Activated CD4-positive, alpha-beta T cell treated with anti-CD3 and anti-CD28 coated beads for 36 hours (primary cell): ENCODE measurements around the gene NMNAT1. TPM values are rescaled to one million over a fixed set of nuclear protein-coding genes. Genes with fewer than 3 reads are reported as not detected.
"Not testable (repeated sequence)": the region's sequence is repeated elsewhere in the genome, so short reads cannot be mapped to it uniquely, and the experiment has no call there.

Experiments
- ATAC-seq: fragments of 200-7000 bp; cut with Tn5 transposase; one replicate; pipeline ENCODE4 v1.10.0; 2021; ENCODE audit warnings: mild to moderate bottlenecking, moderate library complexity
- CTCF ChIA-PET: fragments of 350-600 bp; sonication (Branson Sonifier 250); formaldehyde crosslinking; loops from one replicate; lab custom pipeline; 2021; ENCODE audit warnings: antibody characterized with exemption; lab: Charles Lee
- POLR2A ChIA-PET: fragments of 350-600 bp; sonication (Branson Sonifier 250); formaldehyde crosslinking; loops from one replicate; lab custom pipeline; 2021; ENCODE audit warnings: antibody characterized with exemption, inconsistent platforms; lab: Charles Lee
- DNase-seq: peaks from one replicate; pipeline ENCODE4 v3.0.0-alpha.2; 2020
- H3K27ac Mint-ChIP-seq: one replicate; pipeline ENCODE4 v1.8.0; 2021; ENCODE audit warnings: mixed read lengths
- H3K27me3 Mint-ChIP-seq: one replicate; pipeline ENCODE4 v1.8.0; 2021; ENCODE audit warnings: mixed read lengths
- H3K36me3 Mint-ChIP-seq: one replicate; pipeline ENCODE4 v1.8.0; 2021; ENCODE audit warnings: low read depth, mixed read lengths
- H3K4me1 Mint-ChIP-seq: one replicate; pipeline ENCODE4 v1.8.0; 2021; ENCODE audit warnings: mixed read lengths
- H3K4me3 Mint-ChIP-seq: one replicate; pipeline ENCODE4 v1.8.0; 2021; ENCODE audit warnings: mild to moderate bottlenecking, moderate library complexity, mixed read lengths
- H3K9me3 Mint-ChIP-seq: one replicate; pipeline ENCODE4 v1.8.0; 2021; ENCODE audit warnings: low read depth, mixed read lengths
- intact Hi-C, 2 experiments: fragments of 100-400 bp; cut with DNase I in 1 of 2; cut with micrococcal nuclease in 1 of 2; formaldehyde crosslinking; loops; one replicate each; pipeline versions ENCODE4 v1.14.2 to v1.15.1; 2022 to 2024; cut with DNase I, micrococcal nuclease
- total RNA-seq, 2 experiments: library from RNA; stranded (reverse); gene quantifications; one replicate each; pipeline ENCODE4 v1.2.3, GENCODE V29; 2021

Gene NMNAT1
- total RNA-seq, 2 experiments from 2014 or later: 7.3 to 8.5 TPM

DNA sequence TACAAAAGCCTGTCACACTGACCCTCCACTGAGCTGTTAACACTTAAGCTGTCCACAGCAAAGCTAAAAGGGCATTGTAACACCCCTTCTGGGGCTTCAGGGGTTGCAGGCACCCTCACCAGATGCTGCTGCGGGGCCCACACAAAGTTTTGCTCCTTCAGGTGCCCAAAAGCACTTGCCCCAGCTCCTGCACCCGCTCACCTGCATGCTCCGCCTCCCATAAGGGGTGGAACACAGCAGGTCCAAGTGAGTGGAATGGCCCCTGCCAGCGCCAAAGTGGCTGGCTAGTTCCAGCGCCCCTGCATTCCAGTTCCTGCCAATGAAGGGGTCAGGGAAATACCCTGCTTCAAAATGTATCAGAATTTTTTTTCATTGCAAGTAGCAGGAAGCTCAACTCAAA is 46.5 kb downstream of the NMNAT1 start:
- ChIA-PET POLR2A (interaction anchor here (0.5 kb wide), 1 partner anchor 277 kb away, joined by 3 read pairs; no protein-coding TSS in a partner anchor), CTCF (no interaction called here)
- DNase-seq (no peak), ATAC-seq (no peak)
- H3K4me3 Mint-ChIP-seq: no peak overlapping the region
- peaks cover 7% of the 10 kb centered on the region for H3K27me3 Mint-ChIP-seq
- intact Hi-C loops: no loop called here
- H3K4me1 Mint-ChIP-seq: no peaks in the 10 kb centered on the region
- no peak overlapping the region for H3K27ac Mint-ChIP-seq
- H3K36me3 Mint-ChIP-seq: no peaks in the 10 kb centered on the region
- H3K9me3 Mint-ChIP-seq: no peaks in the 10 kb centered on the region

DNA sequence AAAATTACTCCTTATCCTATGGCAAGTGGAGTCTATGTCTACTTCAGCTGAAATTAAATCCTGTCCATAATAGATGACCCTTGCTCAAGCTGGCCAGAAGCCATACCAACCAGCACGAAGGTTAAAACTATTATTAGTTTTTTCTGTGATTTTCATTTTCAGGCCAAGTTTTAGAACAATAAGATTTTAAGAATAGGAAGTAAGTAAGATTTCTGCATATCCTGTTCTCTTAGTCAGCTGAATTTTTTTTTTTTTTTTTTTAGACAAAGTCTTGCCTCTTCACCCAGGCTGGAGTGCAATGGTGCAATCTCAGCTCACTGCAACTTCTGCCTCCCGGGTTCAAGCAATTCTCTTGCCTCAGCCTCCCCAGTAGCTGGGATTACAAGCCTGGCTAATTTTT is 47.7 kb downstream of the NMNAT1 start:
- intact Hi-C loops: no loop called here
- Mint-ChIP-seq H3K4me3 (no peak overlapping the region), H3K4me1 (no peaks in the 10 kb centered on the region), H3K27me3 (peaks cover 7% of the 10 kb centered on the region), H3K9me3 (no peaks in the 10 kb centered on the region), H3K27ac (no peak overlapping the region), H3K36me3 (no peaks in the 10 kb centered on the region)
- ATAC-seq: no peak
- CTCF ChIA-PET: interaction anchor here (0.5 to 0.7 kb wide), 2 partner anchors 13 to 423 kb away, joined by 3 read pairs; no protein-coding TSS in a partner anchor
- POLR2A ChIA-PET: interaction anchor here (0.6 kb wide), 1 partner anchor 257 kb away, joined by 3 read pairs; no protein-coding TSS in a partner anchor
- DNase-seq: no peak

DNA sequence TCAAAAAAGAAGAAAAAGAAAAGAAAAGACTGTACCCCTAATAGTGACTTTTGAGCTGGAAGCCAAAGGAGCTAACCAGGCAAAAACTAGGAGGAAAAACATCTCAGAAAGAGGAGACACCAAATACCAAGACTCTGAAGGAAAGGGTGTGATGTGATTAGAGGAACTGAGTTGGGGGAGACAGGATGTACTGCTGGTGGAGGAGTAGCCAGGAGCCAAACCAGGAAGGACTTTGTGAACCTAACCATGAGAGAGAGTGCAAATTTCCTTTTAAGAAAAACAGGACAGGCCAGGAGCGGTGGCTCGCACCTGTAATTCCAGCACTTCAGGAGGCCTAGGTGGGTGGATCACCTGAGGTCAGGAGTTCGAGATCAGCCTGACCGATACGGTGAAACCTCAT is 49.6 kb downstream of the NMNAT1 start:
- ChIA-PET CTCF (interaction anchor here (0.7 kb wide), 1 partner anchor 429 kb away, joined by 5 read pairs; no protein-coding TSS in a partner anchor), POLR2A (no interaction called here)
- peaks cover 4% of the 10 kb centered on the region for H3K4me1 Mint-ChIP-seq
- no peaks in the 10 kb centered on the region for H3K9me3 Mint-ChIP-seq
- H3K4me3 Mint-ChIP-seq: no peak overlapping the region
- ATAC-seq (no peak), DNase-seq (no peak)
- H3K27me3 Mint-ChIP-seq: peaks cover 14% of the 10 kb centered on the region
- H3K27ac Mint-ChIP-seq: no peak overlapping the region
- H3K36me3 Mint-ChIP-seq: no peaks in the 10 kb centered on the region
- intact Hi-C loops: no loop called here

DNA sequence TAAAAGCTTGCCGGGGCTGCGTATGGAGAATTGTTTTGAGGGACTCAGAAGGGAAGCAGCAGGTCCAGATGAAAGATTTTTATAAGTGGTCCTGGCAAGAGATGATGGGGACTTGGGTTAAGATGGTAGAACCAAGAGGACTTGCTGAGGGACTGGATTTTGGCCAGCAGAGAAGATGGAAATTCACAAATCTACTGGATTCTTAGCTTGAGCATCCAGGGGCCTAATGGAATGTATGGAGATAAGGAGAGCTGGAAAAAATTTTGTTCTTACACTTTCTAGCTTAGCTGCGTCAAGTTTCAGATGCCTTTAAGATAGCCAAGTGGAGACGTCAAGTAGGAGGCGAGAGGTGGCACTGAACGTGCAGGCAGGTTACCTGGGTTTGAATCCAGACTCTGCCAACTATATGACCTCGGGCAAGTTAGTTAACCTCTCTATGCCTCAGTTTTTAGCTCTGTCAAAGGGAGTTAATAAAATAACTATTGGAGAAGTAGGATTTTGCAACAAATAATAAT is 50.3 kb downstream of the NMNAT1 start:
- Mint-ChIP-seq H3K4me1 (peaks cover 4% of the 10 kb centered on the region), H3K27ac (no peak overlapping the region), H3K27me3 (peaks cover 20% of the 10 kb centered on the region), H3K4me3 (no peak overlapping the region), H3K36me3 (no peaks in the 10 kb centered on the region), H3K9me3 (no peaks in the 10 kb centered on the region)
- POLR2A ChIA-PET: no interaction called here
- intact Hi-C loops: no loop called here
- DNase-seq: no peak
- ATAC-seq: no peak
- CTCF ChIA-PET: interaction anchor here (0.7 kb wide), 1 partner anchor 428 kb away, joined by 5 read pairs; no protein-coding TSS in a partner anchor

DNA sequence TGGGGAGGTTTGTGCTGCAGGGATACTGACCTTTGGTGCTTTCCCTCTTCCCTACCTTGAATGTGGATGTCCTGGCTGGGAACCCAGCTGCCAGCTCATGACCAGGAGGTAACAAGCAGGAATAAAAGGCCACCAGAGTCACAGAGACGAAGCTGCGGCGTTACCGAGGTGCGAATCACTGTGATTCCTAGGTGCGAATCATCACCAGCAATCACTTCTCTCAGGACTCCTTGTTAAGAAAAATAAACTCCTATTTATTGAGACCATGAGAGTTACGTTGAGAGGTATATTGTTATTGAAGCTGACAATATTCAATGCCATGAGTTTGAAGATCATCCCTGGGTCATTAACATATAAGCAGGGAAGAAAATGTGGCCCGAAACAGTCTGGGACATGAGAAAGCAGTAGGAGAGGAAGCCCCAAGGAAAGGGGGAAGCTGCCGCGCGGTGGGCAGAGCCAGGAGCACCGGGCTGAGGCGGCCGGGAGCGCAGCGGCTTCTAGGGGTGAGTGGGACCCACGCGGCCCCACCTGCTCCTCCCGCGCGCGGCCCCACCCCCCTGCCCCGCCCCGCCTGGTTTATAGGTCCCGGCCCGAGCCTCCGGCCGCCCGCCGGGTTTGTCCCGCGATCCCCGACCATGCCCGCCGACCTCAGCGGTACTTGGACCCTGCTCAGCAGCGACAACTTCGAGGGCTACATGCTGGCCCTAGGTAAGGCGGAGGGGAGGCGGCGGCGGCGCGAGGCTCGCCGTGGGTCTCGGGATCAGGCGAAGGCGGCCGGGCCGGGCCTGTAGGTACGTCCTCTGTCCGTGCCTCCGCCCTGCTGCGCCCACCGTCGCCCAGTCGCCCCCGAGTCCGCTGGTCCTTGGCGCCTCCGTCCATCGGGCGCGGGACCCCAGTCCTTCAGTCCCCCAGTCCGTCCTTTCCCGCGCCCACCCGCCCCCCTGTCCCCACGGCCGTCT is 53.6 kb downstream of the NMNAT1 start, which contains the start of gene RBP7:
TSS of gene RBP7 (plus strand) at position 605 of the 959 bp plus-strand sequence. CDS start at position 636, 31 bp downstream.
- ATAC-seq (peak; percentile 33), DNase-seq (peak; percentile 19)
- intact Hi-C loops: no loop called here
- POLR2A ChIA-PET: no interaction called here
- H3K4me1 Mint-ChIP-seq: peaks cover 4% of the 10 kb centered on the region
- CTCF ChIA-PET: interaction anchor here (0.6 kb wide), 1 partner anchor 49 kb away, joined by 3 read pairs; no protein-coding TSS in a partner anchor
- H3K4me3 Mint-ChIP-seq: peak within 1 kb of the TSS; percentile 65
- peaks cover 27% of the 10 kb centered on the region for H3K27me3 Mint-ChIP-seq
- no peaks in the 10 kb centered on the region for H3K36me3 Mint-ChIP-seq
- no peaks in the 10 kb centered on the region for H3K9me3 Mint-ChIP-seq
- H3K27ac Mint-ChIP-seq: no peak within 1 kb of the TSS

DNA sequence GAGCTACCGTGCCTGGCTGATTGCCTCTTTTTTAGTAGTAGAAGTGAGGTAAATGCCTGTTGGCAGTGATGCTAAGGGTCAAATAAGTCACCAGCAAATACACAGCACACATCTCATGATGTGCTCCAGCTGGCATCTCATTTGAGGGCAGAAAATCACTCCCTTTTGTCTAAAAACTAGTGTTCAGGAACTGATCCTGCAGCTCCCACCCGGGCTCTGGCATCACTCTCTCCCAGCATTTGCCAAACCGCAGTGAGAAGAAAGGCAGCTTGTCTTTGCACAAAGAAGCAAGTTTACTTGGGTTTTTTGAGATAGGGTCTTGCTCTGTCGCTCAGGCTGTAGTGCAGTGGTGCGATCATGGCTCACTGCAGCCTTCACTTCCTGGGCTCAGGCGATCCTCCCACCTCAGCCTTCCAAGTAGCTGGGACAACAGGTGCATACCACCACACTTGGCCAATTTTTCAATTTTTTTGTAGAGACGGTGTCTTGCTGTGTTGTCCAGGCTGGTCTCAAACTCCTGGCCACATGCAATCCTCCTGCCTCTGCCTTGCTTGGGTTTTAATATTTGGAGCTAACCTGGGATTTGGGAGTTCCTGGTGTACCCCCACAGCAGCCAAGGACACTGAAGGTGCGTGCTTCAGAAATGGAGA is 57.9 kb downstream of the NMNAT1 start:
- no peak overlapping the region for H3K4me3 Mint-ChIP-seq
- no peak for ATAC-seq
- H3K4me1 Mint-ChIP-seq: peaks cover 4% of the 10 kb centered on the region
- ChIA-PET POLR2A (no interaction called here), CTCF (no interaction called here)
- H3K36me3 Mint-ChIP-seq: no peaks in the 10 kb centered on the region
- no peaks in the 10 kb centered on the region for H3K9me3 Mint-ChIP-seq
- peaks cover 21% of the 10 kb centered on the region for H3K27me3 Mint-ChIP-seq
- intact Hi-C loops: no loop called here
- no peak for DNase-seq
- H3K27ac Mint-ChIP-seq: no peak overlapping the region

DNA sequence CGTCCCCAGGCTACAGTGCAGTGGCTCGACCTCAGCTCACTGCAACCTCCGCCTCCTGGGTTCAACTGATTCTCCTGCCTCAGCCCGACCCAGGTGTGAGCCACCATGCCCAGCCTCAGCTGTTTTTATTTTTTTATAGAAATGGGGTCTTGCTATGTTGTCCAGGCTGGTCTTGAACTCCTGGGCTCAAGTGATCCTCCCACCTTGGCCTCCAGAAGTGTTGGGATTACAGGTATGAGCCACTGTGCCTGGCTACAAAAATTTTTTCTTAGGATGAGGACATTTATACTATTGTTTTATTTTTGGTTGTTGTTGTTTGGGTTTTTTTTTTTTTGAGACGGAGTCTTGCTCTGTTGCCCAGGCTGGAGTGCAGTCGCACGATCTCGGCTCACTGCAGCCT is 62.0 kb downstream of the NMNAT1 start:
- CTCF ChIA-PET, intact Hi-C loops, ATAC-seq, H3K36me3 Mint-ChIP-seq, H3K27ac Mint-ChIP-seq, H3K27me3 Mint-ChIP-seq, DNase-seq, H3K4me1 Mint-ChIP-seq, H3K4me3 Mint-ChIP-seq, H3K9me3 Mint-ChIP-seq, POLR2A ChIA-PET: not testable (repeated sequence)

DNA sequence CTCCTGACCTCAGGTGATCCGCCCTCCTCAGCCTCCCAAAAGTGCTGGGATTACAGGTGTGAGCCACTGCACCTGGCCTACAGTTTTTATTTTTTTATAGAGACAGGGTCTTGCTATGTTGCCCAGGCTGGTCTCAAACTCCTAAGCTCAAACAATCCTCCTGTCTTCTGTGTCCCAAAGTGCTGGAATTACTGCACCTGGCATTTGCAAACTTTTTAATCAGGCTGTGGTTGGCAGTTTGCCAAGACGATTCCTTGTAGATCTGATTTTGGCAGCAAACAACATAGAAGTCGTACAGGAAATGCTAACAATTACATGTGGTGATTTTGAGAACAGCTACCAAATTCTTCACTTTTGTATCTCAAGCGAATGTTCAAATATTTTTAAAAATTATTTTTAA is 63.9 kb downstream of the NMNAT1 start:
- intact Hi-C loops: no loop called here
- Mint-ChIP-seq H3K9me3 (no peaks in the 10 kb centered on the region), H3K27me3 (peaks cover 2% of the 10 kb centered on the region), H3K4me1 (no peaks in the 10 kb centered on the region), H3K27ac (no peak overlapping the region), H3K36me3 (no peaks in the 10 kb centered on the region), H3K4me3 (no peak overlapping the region)
- ChIA-PET POLR2A (interaction anchor here (0.7 kb wide), 1 partner anchor 9 kb away, joined by 3 read pairs; no protein-coding TSS in a partner anchor), CTCF (no interaction called here)
- DNase-seq (no peak), ATAC-seq (no peak)

DNA sequence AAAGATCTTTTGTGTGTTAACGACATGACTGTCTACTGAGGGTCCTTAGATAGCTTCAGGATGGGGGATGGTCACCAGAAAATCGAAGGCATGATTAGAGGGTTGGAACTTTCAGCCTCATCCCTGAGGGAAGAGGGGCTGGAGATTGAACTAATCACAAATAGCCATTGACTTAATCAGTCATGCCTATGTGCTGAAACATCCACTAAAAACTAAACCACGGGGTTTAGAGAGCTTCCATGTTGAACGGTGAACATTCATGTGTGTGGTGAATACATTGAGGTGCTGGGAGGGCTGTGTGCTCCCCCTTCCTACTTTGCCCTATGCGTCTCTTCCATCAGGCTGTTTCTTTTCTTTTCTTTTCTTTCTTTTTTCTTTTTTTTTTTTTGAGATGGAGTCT is 70.7 kb downstream of the NMNAT1 start:
- no peaks in the 10 kb centered on the region for H3K36me3 Mint-ChIP-seq
- DNase-seq (no peak), ATAC-seq (no peak)
- ChIA-PET POLR2A (no interaction called here), CTCF (interaction anchor here (0.6 kb wide), 1 partner anchor 13 kb away, joined by 3 read pairs; no protein-coding TSS in a partner anchor)
- H3K4me1 Mint-ChIP-seq: no peaks in the 10 kb centered on the region
- no peak overlapping the region for H3K4me3 Mint-ChIP-seq
- no peak overlapping the region for H3K27ac Mint-ChIP-seq
- no peaks in the 10 kb centered on the region for H3K9me3 Mint-ChIP-seq
- intact Hi-C loops: no loop called here
- H3K27me3 Mint-ChIP-seq: peaks cover 2% of the 10 kb centered on the region

DNA sequence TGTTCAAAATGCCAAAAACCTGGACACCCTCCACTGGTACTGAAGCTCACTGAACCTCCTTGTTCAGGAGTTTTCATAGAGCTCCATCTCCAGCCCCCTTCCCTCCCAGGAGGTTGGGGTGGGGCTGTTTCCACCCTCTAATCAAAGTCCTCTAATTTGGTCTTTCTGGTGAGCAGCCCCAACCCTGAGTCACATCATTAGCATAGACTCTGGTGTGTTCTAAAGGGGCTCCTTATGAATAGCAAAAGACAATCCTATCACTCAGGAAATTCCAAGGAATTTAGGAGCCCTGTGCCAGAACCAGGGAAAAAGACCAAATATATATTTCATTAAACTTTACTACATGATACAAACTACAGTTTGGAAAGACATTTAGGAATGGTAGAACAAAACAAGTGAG is 76.3 kb downstream of the NMNAT1 start:
- ATAC-seq: no peak
- H3K4me3 Mint-ChIP-seq: no peak overlapping the region
- no peak overlapping the region for H3K27ac Mint-ChIP-seq
- no peaks in the 10 kb centered on the region for H3K9me3 Mint-ChIP-seq
- no peak for DNase-seq
- ChIA-PET POLR2A (no interaction called here), CTCF (interaction anchor here (0.6 to 1.4 kb wide), 2 partner anchors 24 to 235 kb away, joined by 3 to 6 read pairs; no protein-coding TSS in a partner anchor)
- H3K27me3 Mint-ChIP-seq: peaks cover 2% of the 10 kb centered on the region
- intact Hi-C loops: no loop called here
- H3K4me1 Mint-ChIP-seq: no peaks in the 10 kb centered on the region
- H3K36me3 Mint-ChIP-seq: no peaks in the 10 kb centered on the region

DNA sequence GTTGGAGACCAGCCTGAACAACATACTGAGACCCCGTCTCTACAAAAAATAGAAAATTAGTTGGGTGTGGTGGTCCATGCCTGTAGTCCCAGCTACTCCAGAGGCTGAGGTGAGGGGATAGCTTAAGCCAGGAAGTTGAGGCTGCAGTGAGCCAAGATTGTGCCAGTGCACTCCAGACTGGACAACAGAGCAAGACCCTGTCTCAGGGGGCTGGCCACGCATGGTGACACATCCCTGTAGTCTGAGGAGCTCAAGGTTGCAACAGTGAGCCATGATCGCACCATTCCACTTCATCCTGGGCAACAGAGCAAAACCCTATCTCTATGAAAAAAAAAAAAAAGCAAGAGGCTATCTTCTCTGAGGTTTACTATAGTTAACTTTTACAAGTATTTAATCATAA is 76.8 kb downstream of the NMNAT1 start:
- no peaks in the 10 kb centered on the region for H3K36me3 Mint-ChIP-seq
- CTCF ChIA-PET: interaction anchor here (0.6 to 1.4 kb wide), 2 partner anchors 25 to 236 kb away, joined by 3 to 6 read pairs; no protein-coding TSS in a partner anchor
- DNase-seq: no peak
- H3K4me3 Mint-ChIP-seq: no peak overlapping the region
- no peak overlapping the region for H3K27ac Mint-ChIP-seq
- POLR2A ChIA-PET: no interaction called here
- no peaks in the 10 kb centered on the region for H3K9me3 Mint-ChIP-seq
- H3K4me1 Mint-ChIP-seq: no peaks in the 10 kb centered on the region
- intact Hi-C loops: no loop called here
- ATAC-seq: no peak
- peaks cover 2% of the 10 kb centered on the region for H3K27me3 Mint-ChIP-seq
